Neural cell (in vitro differentiated cells): Measurements from ENCODE around the gene RLN3. TPM values are rescaled to one million over a fixed set of nuclear protein-coding genes. Genes with fewer than 3 reads are reported as not detected.

Experiments used
- H2AFZ ChIP-seq: fragments of 200-600, 300-800 bp; sonication (generic), shearing (Covaris generic); 2 replicates; pipeline ENCODE4 v1.6.0; 2014; ENCODE audit warnings: low read depth, mild to moderate bottlenecking, antibody characterized with exemption, low read length, moderate library complexity
- H3F3A ChIP-seq: fragments of 200-600 bp; shearing (Covaris generic); 2 replicates; pipeline ENCODE4 v1.6.1; 2016; ENCODE audit warnings: mild to moderate bottlenecking, moderate library complexity, mixed read lengths, antibody characterized with exemption, low read length; ENCODE audit not compliant: insufficient read depth, poor library complexity, severe bottlenecking
- H3K27ac ChIP-seq: fragments of 200-600, 300-800 bp; sonication (generic), shearing (Covaris generic); 2 replicates; pipeline ENCODE4 v1.5.1; 2014; ENCODE audit warnings: mild to moderate bottlenecking, low read length, moderate library complexity
- H3K27me3 ChIP-seq: fragments of 300-800, 200-600 bp; sonication (generic), shearing (Covaris generic); 2 replicates; pipeline ENCODE4 v1.6.0; 2014; ENCODE audit warnings: mild to moderate bottlenecking, low read depth, low read length, moderate library complexity; ENCODE audit not compliant: insufficient read depth
- H3K36me3 ChIP-seq: fragments of 300-800, 200-600 bp; sonication (generic), shearing (Covaris generic); 2 replicates; pipeline ENCODE4 v1.5.1; 2014; ENCODE audit warnings: mild to moderate bottlenecking, antibody characterized with exemption, low read length, moderate library complexity; ENCODE audit not compliant: insufficient read depth
- H3K4me2 ChIP-seq: fragments of 300-800, 200-600 bp; sonication (generic), shearing (Covaris generic); 2 replicates; pipeline ENCODE4 v1.6.0; 2014; ENCODE audit warnings: mild to moderate bottlenecking, low read length
- H3K4me3 ChIP-seq: fragments of 300-800, 200-600 bp; sonication (generic), shearing (Covaris generic); 2 replicates; pipeline ENCODE4 v1.5.1; 2014; ENCODE audit warnings: mild to moderate bottlenecking, low read length, moderate library complexity
- H3K79me2 ChIP-seq: fragments of 200-600 bp; shearing (Covaris generic); replicated peaks from 2 replicates; pipeline ENCODE4 v1.6.0; 2014; ENCODE audit warnings: mild to moderate bottlenecking, low read length, moderate library complexity; ENCODE audit not compliant: insufficient read depth
- H3K9ac ChIP-seq: fragments of 300-800, 200-600 bp; sonication (generic), shearing (Covaris generic); 2 replicates; pipeline ENCODE4 v1.6.1; 2016; ENCODE audit warnings: mild to moderate bottlenecking, low read length, mixed read lengths
- H3K9me2 ChIP-seq: fragments of 200-600 bp; shearing (Covaris generic); 2 replicates; pipeline ENCODE4 v1.6.1; 2016; ENCODE audit warnings: mild to moderate bottlenecking, low read length, mixed read lengths; ENCODE audit not compliant: insufficient read depth
- H3K9me3 ChIP-seq: fragments of 200-600, 300-800 bp; sonication (generic), shearing (Covaris generic); 2 replicates; pipeline ENCODE4 v1.6.1; 2016; ENCODE audit warnings: mild to moderate bottlenecking, mixed run types, low read length, moderate library complexity, mixed read lengths
- H4K20me1 ChIP-seq: fragments of 200-600 bp; shearing (Covaris generic); 2 replicates; pipeline ENCODE4 v1.6.1; 2016; ENCODE audit warnings: mild to moderate bottlenecking, mixed run types; ENCODE audit not compliant: insufficient read depth
- CTCF ChIP-seq: fragments of 450-650 bp; IDR thresholded peaks from 2 replicates; pipeline ENCODE4 v1.5.1; 2014; ENCODE audit warnings: antibody characterized with exemption, mild to moderate bottlenecking, moderate library complexity; ENCODE audit not compliant: poor library complexity, severe bottlenecking
- EP300 ChIP-seq: fragments of 450-650 bp; conservative IDR thresholded peaks from 2 replicates; pipeline ENCODE4 v1.6.1; 2014; ENCODE audit warnings: antibody characterized with exemption, mild to moderate bottlenecking, moderate library complexity; ENCODE audit not compliant: poor library complexity, severe bottlenecking
- EZH2 ChIP-seq: fragments of 200-600, 300-800 bp; shearing (Covaris generic), sonication (generic); IDR thresholded peaks from 2 replicates; pipeline ENCODE4 v1.6.1; 2014; ENCODE audit warnings: antibody characterized with exemption, low read length, borderline replicate concordance, mild to moderate bottlenecking; ENCODE audit not compliant: insufficient read depth, poor library complexity, severe bottlenecking
- MXI1 ChIP-seq: fragments of 450-650 bp; conservative IDR thresholded peaks from 2 replicates; pipeline ENCODE4 v1.6.1; 2014; ENCODE audit warnings: antibody characterized with exemption, mild to moderate bottlenecking; ENCODE audit not compliant: poor library complexity, severe bottlenecking
- POLR2AphosphoS5 ChIP-seq: IDR thresholded peaks from 2 replicates; pipeline ENCODE4 v1.6.1; 2012
- RAD21 ChIP-seq: fragments of 450-650 bp; conservative IDR thresholded peaks from 2 replicates; pipeline ENCODE4 v1.6.1; 2014; ENCODE audit warnings: antibody characterized with exemption, mild to moderate bottlenecking, moderate library complexity
- REST ChIP-seq: IDR thresholded peaks from 2 replicates; pipeline ENCODE4 v1.6.1; 2012; ENCODE audit warnings: borderline replicate concordance
- SMC3 ChIP-seq: fragments of 450-650 bp; conservative IDR thresholded peaks from 2 replicates; pipeline ENCODE4 v1.6.1; 2014; ENCODE audit warnings: antibody characterized with exemption, mild to moderate bottlenecking, moderate library complexity; ENCODE audit not compliant: poor library complexity
- TAF1 ChIP-seq: IDR thresholded peaks from 2 replicates; pipeline ENCODE4 v1.6.1; 2012; ENCODE audit warnings: low read depth
- polyA plus RNA-seq: library from polyadenylated mRNA; depleted of rRNA; stranded (reverse); fragments of >200 nt; gene quantifications from 2 replicates; pipeline ENCODE4 v1.2.3, GENCODE V29; 2014

Gene RLN3
- polyA plus RNA-seq, 1 donor from 2014 or later, result not detected

- Histone ChIP-seq H3K9me3 (no peaks in the 10 kb centered on the region), H3F3A (no peaks in the 10 kb centered on the region), H3K9ac (no peak overlapping the region), H3K27ac (no peak overlapping the region), H4K20me1 (no peaks in the 10 kb centered on the region), H3K79me2 (no peaks in the 10 kb centered on the region), H2AFZ (no peak overlapping the region), H3K4me2 (no peak overlapping the region), H3K4me3 (no peak overlapping the region), H3K27me3 (no peaks in the 10 kb centered on the region), H3K9me2 (no peaks in the 10 kb centered on the region), H3K36me3 (no peaks in the 10 kb centered on the region)
- TF ChIP-seq POLR2AphosphoS5 (no peak), TAF1 (no peak), REST (no peak), MXI1 (no peak), EP300 (no peak), SMC3 (no peak), EZH2 (no peak), RAD21 (no peak), CTCF (no peak)
Measured at GRCh38 chr19:13986348-13986904, 41.5 kb upstream of the RLN3 start.

GRCh38 chr19:13987101-13987890 is 40.7 kb upstream of the RLN3 start:
- Histone ChIP-seq H3K79me2 (no peaks in the 10 kb centered on the region), H2AFZ (no peak overlapping the region), H3K27ac (no peak overlapping the region), H4K20me1 (no peaks in the 10 kb centered on the region), H3K4me3 (no peak overlapping the region), H3K36me3 (no peaks in the 10 kb centered on the region), H3F3A (no peaks in the 10 kb centered on the region), H3K9me2 (no peaks in the 10 kb centered on the region), H3K9me3 (no peaks in the 10 kb centered on the region), H3K27me3 (no peaks in the 10 kb centered on the region), H3K9ac (no peak overlapping the region), H3K4me2 (no peak overlapping the region)
- TF ChIP-seq EP300 (no peak), TAF1 (no peak), RAD21 (no peak), POLR2AphosphoS5 (no peak), MXI1 (no peak), REST (no peak), EZH2 (no peak), CTCF (no peak), SMC3 (no peak)
